Measurements from ENCODE around the gene CCL1.

CCL1 gene

DNA sequence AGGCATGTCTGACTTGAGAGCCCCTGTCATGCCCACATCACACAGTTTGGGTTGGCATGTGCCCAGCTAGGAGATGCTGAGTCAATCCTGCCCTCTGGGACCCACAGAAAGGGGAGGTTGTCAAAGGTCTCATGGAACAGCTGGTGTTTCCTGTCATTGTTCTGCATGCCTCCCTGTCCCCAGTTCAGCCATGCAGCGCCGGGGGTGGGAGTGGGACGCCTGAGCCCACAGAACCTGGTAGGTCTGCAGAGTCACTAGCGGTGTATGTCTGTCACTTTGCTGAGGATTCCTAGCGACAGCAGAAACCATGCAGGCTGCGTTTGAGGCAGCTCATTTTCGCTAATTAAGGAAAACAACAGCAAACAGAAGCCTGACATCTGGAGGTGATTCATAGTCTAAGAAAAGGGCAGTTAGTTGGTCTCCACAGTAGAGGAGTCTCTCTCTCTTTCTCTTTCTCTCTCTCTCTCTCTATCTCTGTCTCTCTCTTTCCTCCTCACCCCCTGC, 19.6 kb upstream of the CCL1 start:
- no peak for DNase-seq

GRCh38 chr17:34379868-34380267, 16.8 kb upstream of the CCL1 start:
- DNase-seq = no peak

GRCh38 chr17:34378664-34379101, 15.7 kb upstream of the CCL1 start:
- no peak for DNase-seq

GRCh38 chr17:34377078-34377823, 14.2 kb upstream of the CCL1 start:
- no peak for DNase-seq

- no peak for DNase-seq
Observed at GRCh38 chr17:34375426-34375997, 12.5 kb upstream of the CCL1 start.

DNA sequence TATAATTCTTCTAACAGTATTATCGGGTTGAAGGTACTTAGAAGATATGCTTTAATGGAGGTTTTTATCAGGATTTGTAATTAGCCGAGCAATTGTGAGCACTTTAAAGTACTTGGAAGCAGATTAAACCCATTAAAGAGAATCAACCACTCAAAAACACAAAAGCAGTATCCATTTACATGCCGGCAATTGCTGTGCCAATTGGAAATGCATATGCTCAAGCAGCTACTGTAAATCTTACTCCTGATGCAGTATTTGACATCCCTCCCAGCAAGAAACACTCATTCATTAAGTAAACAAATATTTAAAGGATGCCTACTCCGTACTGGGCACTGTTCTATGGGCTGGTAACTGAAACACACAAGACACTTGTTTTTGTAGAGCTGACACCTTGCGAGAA, 11.4 kb upstream of the CCL1 start:
- no peak for DNase-seq

DNA sequence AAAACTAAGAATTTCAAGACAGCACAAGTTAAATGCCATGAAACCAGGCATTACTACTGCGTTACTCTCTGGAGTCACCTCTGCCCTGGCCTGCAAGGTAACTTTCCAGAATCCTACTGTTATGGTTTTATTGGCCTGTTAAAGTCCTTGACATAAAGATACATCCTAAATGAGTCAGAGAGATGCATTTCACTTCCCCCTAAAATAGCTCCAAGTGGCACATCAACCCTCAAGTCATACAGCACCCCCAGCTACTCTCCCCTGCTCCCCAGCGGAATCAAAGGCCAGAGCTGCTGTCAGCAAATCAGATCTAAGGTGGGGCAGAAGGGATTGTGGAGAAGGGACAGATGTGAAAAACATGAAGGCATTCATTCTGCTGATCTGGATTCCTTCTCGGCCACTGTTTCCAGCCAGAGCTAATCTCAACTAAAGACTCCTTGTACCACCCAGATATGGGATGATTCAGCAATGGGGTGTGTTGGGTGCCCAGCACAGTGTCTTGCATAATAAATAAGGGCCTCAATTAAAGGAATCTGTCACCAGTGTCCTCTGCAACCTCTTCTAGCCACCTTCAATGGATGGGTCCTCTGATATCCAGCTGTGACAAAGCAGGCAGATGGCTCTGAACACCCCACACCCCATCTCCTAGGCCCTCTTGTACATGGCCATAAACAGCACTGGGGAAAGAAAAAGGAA, 8.5 kb upstream of the CCL1 start:
- DNase-seq = no peak

DNA sequence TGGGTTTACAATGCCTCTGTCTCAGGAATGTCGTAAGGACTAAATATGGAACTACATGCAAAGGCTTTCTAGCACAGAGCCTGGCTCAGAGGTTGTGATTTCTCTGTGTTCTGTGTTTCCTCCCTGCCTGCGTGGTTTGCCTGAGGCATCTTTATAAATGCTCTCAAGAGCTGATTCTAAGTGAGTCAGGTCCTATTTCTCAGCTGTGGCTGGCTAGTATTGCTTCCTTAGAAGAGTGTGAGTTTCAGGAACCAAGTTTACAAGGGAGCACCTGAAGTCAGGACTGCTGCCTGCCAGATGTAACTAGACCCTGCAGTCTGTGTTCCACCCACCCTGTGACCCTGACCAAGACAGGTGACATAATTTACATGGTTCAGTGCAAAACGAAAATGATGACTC, 8.0 kb upstream of the CCL1 start:
- no peak for DNase-seq

DNA sequence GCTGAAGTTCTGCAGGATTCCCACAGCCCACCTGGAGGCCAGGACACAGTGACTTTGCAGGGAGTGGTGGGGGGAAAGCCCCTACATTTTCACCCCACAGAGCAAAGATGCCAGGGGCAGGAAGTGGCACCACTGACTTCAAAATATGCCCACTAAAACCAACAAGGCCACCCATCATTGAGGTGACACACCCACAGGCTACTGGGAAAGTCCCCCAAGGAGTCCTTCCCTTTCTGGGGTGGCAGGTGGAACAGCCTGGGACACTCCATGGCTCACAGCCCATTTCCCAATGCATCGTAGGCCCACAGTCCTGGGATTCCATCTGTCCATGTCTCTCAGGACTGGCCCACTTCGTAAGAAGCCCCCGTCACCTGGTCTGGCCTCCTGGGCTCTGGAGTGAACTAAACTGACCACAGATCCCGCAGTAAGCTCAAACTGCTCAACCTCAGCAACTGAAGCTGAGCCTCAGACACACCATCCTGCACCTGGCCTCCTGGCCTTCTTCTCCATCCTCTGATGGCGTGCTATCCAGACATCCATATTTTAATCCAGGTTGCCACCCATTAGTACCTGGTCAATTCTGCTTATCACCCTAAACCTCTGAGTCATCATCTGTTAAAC, 7.5 kb upstream of the CCL1 start:
- DNase-seq = no peak

DNA sequence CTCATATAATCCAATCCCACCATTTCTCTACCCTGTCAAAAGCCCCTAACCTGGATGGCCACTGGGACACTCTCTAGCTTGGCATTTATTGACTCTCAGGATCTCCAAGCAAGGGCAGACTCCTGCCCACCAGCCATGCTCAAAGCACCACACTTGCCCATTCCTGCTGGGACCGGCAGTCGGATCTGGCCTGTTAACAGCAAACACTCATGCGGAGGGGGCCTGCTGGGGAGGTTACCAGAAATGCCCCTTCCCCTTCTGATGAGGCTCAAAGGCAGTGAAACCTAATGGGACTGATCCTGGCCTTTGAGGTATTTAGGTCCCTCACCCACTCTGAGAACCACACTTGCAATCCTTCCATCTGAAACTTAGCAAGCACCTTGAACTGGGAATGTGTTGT, 6.5 kb upstream of the CCL1 start:
- no peak for DNase-seq

DNA sequence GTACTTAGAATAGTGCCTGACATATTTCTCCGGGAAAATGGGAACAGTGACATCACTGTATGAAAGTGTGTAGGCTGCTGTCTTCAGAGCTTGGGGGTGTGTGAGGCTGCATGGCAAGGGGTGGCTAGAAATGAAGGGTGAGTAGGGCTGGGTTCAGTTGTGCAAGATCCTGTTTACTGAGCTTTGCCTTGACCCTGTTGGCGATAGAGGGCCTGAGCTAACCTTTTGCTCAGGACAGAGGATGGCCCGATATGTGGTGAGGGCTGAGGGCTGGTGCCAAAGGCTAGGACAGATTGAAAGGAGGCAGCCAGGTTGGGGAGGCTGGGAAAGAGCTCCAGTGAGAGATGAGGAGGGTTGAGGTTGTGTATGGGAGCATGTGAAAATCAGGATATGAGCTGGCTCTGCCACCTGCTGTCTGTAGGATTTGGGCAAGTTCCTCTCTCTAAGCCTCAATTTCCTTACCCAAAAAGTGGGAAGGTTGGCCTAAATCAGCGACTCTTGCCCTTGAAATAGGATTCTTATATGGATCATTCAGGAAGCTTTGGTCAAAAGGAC, 6.0 kb upstream of the CCL1 start:
- no peak for DNase-seq

- no peak for DNase-seq
Observed at GRCh38 chr17:34368196-34368945, 5.3 kb upstream of the CCL1 start.

- no peak for DNase-seq
Observed at GRCh38 chr17:34367486-34368195, 4.6 kb upstream of the CCL1 start.

DNA sequence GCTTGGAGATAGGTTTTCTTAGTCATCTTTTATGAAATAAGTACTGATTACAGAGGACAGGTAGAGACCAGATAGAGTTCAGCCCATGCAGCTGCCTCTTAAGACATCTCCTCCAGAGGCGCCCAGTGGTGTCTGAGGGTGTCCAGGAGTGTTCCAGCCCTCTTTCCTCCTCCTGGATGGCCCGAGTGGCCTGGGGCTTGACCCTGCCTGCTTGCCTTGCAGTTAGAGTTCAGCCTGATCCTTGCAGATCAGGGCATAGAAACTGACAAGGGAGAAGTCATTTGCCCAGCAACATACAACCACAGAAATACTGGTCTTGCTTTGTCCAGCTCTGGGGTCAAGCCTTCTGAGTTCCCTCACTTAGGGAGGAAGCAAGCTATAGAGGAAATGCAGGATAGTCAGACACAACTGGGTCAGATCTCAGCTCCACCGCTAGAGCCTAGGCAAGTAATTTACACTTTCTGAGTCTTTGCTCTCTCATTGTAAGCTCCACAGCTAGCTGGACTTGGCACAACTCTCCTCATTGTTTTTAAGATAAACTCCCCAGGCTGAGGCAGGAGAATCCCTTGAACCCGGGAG, 3.6 kb upstream of the CCL1 start:
- no peak for DNase-seq

DNA sequence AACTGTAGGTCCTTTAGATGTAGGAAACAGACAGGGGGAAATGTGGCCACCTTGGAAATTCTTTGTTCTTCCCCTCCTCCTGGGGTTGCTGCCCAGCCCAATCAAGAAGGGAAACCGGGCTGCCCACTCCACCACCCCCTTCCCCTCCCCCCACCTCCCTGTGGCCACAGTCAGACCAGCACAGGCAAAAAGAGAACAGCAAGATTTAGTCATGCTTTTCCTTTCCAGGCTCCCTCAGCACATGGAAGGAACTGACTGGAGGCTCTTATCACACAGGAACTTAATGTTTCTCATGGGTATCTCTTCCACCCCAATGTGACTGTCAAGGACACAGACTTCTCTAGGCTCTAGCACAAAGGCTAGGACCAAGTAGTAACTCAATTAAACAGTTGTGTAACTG, 3.0 kb upstream of the CCL1 start:
- no peak for DNase-seq

GRCh38 chr17:34365340-34365739, 2.3 kb upstream of the CCL1 start:
- no peak for DNase-seq

GRCh38 chr17:34364751-34365150, 1.7 kb upstream of the CCL1 start:
- DNase-seq = no peak

GRCh38 chr17:34361478-34362061, 1.5 kb downstream of the CCL1 start:
- DNase-seq = peak; percentile 55

GRCh38 chr17:34360601-34361270, 2.3 kb downstream of the CCL1 start:
- no peak for DNase-seq

DNA sequence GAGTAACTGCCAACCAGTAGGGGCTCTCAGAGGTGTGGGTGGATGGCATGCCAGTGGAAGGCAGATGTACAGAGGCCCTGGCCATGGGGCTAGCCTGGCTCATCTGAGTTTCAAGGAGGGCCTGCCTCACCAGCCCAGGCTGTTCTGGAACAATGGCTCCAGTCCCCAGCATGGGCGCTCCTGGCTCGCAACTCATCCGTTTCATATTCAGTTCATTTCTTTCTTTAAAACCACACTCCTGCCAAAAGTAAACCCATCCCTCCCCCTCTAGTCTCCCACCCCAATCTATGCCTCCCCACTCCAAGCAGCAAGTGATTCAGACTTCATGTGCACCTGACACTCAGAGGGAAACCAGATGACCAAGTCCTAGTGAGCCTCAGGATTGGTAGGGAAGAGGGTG, 4.4 kb downstream of the CCL1 start:
- no peak for DNase-seq

GRCh38 chr17:34357398-34357797, 5.6 kb downstream of the CCL1 start:
- DNase-seq = no peak

Measured in activated T-cell treated with anti-CD3 and anti-CD28 coated beads, Interleukin-2, amount 50 U/mL, for 1 hour (primary cell).